Heart right ventricle (tissue), 16 donors: ENCODE measurements around the gene IFT52. TPM values are rescaled to one million over a fixed set of nuclear protein-coding genes. Genes with fewer than 3 reads are reported as not detected.
A peak's percentile ranks its signal among the peaks of the same experiment; 100 is the strongest.
"Not testable (repeated sequence)": the region's sequence is repeated elsewhere in the genome, so short reads cannot be mapped to it uniquely, and the experiment has no call there.

ENCODE experiments used
- ATAC-seq, 8 donors: fragments of 200-7000 bp; cut with Tn5 transposase; one replicate each; pipeline ENCODE4 v1.9.1; 2020; ENCODE audit warnings: mild to moderate bottlenecking in 8 of 8, moderate library complexity in 8 of 8, moderate number of reproducible peaks in 1 of 8
- DNase-seq, 2 donors: peaks; one replicate each; pipeline ENCODE4 v3.0.0-alpha.2; 2020
- H3K27ac ChIP-seq, 10 donors: fragments of 200-600 bp; sonication (generic) in 2 of 10; one replicate each; pipeline versions ENCODE4 v1.5.0 to v1.8.0; 2020 to 2022; ENCODE audit warnings: mild to moderate bottlenecking in 3 of 10
- H3K27me3 ChIP-seq, 7 donors: fragments of 200-600 bp; one replicate each; pipeline ENCODE4 v1.8.0; 2021 to 2022; ENCODE audit warnings: mild to moderate bottlenecking in 2 of 7
- H3K36me3 ChIP-seq, 9 donors: fragments of 200-600 bp; sonication (generic) in 1 of 9; one replicate each; pipeline versions ENCODE4 v1.5.0 to v1.8.0; 2020 to 2022; ENCODE audit warnings: mild to moderate bottlenecking in 2 of 9
- H3K4me1 ChIP-seq, 9 donors: fragments of 200-600 bp; sonication (generic) in 1 of 9; one replicate each; pipeline versions ENCODE4 v1.5.0 to v1.8.0; 2020 to 2022; ENCODE audit warnings: mild to moderate bottlenecking in 4 of 9
- H3K4me3 ChIP-seq, 10 donors: fragments of 200-600 bp; sonication (generic) in 2 of 10; one replicate each; pipeline versions ENCODE4 v1.5.0 to v1.8.0; 2020 to 2022; ENCODE audit warnings: mild to moderate bottlenecking in 7 of 10, moderate library complexity in 2 of 10
- H3K9me3 ChIP-seq, 11 donors: fragments of 200-600 bp in 10 of 11; sonication (generic) in 2 of 11; one replicate each; pipeline versions ENCODE4 v1.5.0 to v1.8.0; 2013 to 2022; ENCODE audit warnings: mild to moderate bottlenecking in 2 of 11, control low read depth in 1 of 11, moderate library complexity in 1 of 11
- WGBS, 2 donors: extraction: QIAGEN DNeasy Blood & Tissue Kit; methylation state at CpG; one replicate each; pipeline ENCODE4 v1.1.7; 2013; ENCODE audit warnings: inconsistent platforms in 1 of 2; 5-methylcytosine and 5-hydroxymethylcytosine counted together
- intact Hi-C, 10 donors: fragments of 100-400 bp; cut with DNase I; formaldehyde crosslinking; loops; one replicate each; pipeline versions ENCODE4 v1.11.1 to v1.14.2; 2022
- polyA plus RNA-seq, 2 donors: library from polyadenylated mRNA; stranded (reverse); fragments of 200-250 nt; gene quantifications; one replicate each; pipeline ENCODE4 v1.2.3, GENCODE V29; 2013
- total RNA-seq, 10 donors: library from RNA; stranded (reverse); fragmentation: NEBNext Ultra II Directional in 3 of 10; extraction: Animal tissue kit (Norgen Biotek cat#: 25700) in 3 of 10; gene quantifications; one replicate each; pipeline versions ENCODE4 v1.2.1 to v1.2.4, GENCODE V29; 2021 to 2023
- TF ChIP-seq, protein P1 (sequence below), 9 donors: fragments of 200-600 bp; sonication (generic) in 2 of 9; IDR thresholded peaks; one replicate each; pipeline versions ENCODE4 v1.5.0 to v1.8.0; 2021 to 2022; ENCODE audit warnings: antibody characterized with exemption in 9 of 9, mild to moderate bottlenecking in 5 of 9, moderate library complexity in 1 of 9
- donor health status: Arrhythmogenic right ventricular cardiomyopathy.
- donor health status: ischemic (EF 13 %, LVEDD 7.1; RV severe dilation, severe dysfunction).
- donor health status: healthy with polysubstance abuse.
- donor health status: DM: no; HTN: yes; CAD: no.
- donor health status: DM: no; HTN: no; CAD: no.
- donor health status: ischemic (EF 25% LVEDD 6.9; RV normal size, moderate dysfunction).
- donor health status: ischemic (EF 25% LVEDD 5.7; RV mildly dilated, moderate dysfunction).
- donor health status: healthy.
- donor health status: DM: yes; HTN: yes; CAD: no.
- donor health status: Ischemic cardiomyopathy.
- donor health status: ischemic (EF 35%, LVEDD 5.7; RV mildly dilated, moderate dysfunction).
- donor health status: nonischemic (EF 11% LVEDD 7.7; RV severe dilation, severe dysfunction).
- donor health status: DM: yes; HTN: yes; CAD: no.
- donor health status: PGD.
- donor health status: ischemic (EF 29% LVEDD 5.4; RV normal size, mild dysfunction).
- donor health status: nonischemic (EF 23%, LVEDD 6.1; RV moderate dilation, normal function).

IFT52 gene
- total and polyA plus RNA-seq, 12 donors, result 5.2 to 8.9 (median 7.0) TPM

DNA sequence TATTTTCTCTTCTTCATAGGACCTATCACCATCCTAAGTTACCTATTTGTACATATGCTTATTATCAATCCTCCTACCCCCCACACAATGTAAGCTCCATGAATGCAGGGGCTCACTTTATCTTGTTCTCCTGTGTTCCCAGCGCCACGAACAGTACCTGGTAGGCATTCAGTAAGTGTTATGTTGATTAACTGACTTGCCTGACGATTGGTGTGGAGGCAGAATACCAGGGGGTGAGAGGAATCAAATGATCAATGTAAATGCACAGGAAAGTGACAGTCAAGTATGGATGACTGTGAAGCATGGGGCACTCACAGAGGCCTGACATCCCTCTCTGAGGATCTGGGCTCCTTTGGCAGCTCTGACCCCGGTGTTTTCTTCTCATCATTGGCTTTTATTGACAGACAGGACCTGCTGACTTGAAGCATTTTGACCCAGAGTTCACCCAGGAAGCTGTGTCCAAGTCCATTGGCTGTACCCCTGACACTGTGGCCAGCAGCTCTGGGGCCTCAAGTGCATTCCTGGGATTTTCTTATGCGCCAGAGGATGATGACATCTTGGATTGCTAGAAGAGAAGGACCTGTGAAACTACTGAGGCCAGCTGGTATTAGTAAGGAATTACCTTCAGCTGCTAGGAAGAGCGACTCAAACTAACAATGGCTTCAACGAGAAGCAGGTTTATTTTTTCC lies 6.1 kb upstream of the IFT52 start:
- Histone ChIP-seq H3K27me3 (no peaks in the 10 kb centered on the region), H3K4me3 (no peak overlapping the region), H3K27ac (no peak overlapping the region), H3K9me3 (no peaks in the 10 kb centered on the region), H3K36me3 (no peaks in the 10 kb centered on the region), H3K4me1 (peaks cover 0 to 14% (median under 1%) of the 10 kb centered on the region in 9 donors)
- DNase-seq (no peak), ATAC-seq (no peak)
- WGBS, 2 donors, result 56 to 66% methylated on average over 7 of the region's 7 CpGs
- TF ChIP-seq, protein P1, sequence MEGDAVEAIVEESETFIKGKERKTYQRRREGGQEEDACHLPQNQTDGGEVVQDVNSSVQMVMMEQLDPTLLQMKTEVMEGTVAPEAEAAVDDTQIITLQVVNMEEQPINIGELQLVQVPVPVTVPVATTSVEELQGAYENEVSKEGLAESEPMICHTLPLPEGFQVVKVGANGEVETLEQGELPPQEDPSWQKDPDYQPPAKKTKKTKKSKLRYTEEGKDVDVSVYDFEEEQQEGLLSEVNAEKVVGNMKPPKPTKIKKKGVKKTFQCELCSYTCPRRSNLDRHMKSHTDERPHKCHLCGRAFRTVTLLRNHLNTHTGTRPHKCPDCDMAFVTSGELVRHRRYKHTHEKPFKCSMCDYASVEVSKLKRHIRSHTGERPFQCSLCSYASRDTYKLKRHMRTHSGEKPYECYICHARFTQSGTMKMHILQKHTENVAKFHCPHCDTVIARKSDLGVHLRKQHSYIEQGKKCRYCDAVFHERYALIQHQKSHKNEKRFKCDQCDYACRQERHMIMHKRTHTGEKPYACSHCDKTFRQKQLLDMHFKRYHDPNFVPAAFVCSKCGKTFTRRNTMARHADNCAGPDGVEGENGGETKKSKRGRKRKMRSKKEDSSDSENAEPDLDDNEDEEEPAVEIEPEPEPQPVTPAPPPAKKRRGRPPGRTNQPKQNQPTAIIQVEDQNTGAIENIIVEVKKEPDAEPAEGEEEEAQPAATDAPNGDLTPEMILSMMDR (IDR thresholded peaks at IDR 0.05), result no peak
- intact Hi-C loops, result loop anchor here in 2 of 10 donors (10.0 kb wide), 1 partner anchor 130 kb away; the partner anchor contains the start of gene SRSF6 (in 2 of the 2)

DNA sequence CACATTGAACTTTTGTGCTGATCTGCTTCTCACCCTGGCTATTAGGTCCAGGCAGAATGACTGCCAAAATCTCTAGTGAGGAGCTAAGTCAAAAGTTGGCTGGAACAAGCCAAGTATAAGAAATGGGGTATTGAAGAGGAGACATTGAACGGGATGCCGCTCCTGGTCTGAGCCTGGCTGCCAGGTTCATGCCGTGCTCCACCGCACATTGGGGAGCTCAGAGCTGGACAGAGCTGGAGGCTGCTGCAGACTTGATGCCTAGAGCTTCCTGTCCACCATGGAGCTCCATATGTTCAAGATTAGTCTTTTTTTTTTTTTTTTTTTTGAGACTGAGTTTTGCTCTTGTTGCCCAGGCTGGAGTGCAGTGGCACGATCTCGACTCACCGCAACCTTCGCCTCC lies 4.1 kb upstream of the IFT52 start:
- intact Hi-C loops, result loop anchor here in 2 of 10 donors (10.0 kb wide), 1 partner anchor 132 kb away; the partner anchor contains the start of gene SRSF6 (in 2 of the 2)
- H3K9me3 ChIP-seq, result no peaks in the 10 kb centered on the region
- TF ChIP-seq, protein P1 (IDR thresholded peaks at IDR 0.05), result no peak
- 87 to 90% methylated on average over 8 of the region's 8 CpGs for WGBS, 2 donors
- H3K4me1 ChIP-seq, result peaks cover 0 to 23% (median 6%) of the 10 kb centered on the region in 9 donors
- DNase-seq (no peak), ATAC-seq (no peak)
- H3K36me3 ChIP-seq, result no peaks in the 10 kb centered on the region
- H3K27ac ChIP-seq, result no peak overlapping the region
- H3K4me3 ChIP-seq, result no peak overlapping the region
- H3K27me3 ChIP-seq, result no peaks in the 10 kb centered on the region

DNA sequence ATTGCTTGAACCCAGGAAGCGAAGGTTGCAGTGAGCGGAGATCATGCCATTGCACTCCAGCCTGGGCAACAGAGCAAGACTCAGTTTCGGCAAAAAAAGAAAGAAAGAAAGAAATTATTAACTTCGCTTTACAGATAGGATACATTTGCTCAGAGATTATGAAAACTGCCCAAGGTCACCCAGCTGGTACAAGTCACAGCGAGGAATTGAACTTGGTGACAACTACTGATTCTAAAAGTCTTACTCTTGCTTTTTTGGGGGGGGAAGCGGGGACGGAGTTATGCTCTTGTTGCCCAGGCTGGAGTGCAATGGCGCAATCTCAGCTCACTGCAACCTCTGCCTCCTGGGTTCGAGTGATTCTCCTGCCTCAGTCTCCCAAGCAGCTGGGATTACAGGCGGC lies 2.2 kb upstream of the IFT52 start:
- not testable (repeated sequence) for H3K4me3 ChIP-seq, H3K27ac ChIP-seq, H3K27me3 ChIP-seq, H3K9me3 ChIP-seq, H3K36me3 ChIP-seq, DNase-seq, ATAC-seq
- intact Hi-C loops, result loop anchor here in 2 of 10 donors (10.0 kb wide), 1 partner anchor 134 kb away; the partner anchor contains the start of gene SRSF6 (in 2 of the 2)
- WGBS, 2 donors, result 93 to 94% methylated on average over 10 of the region's 10 CpGs
- peaks cover 0 to 28% (median 13%) of the 10 kb centered on the region in 9 donors for H3K4me1 ChIP-seq

DNA sequence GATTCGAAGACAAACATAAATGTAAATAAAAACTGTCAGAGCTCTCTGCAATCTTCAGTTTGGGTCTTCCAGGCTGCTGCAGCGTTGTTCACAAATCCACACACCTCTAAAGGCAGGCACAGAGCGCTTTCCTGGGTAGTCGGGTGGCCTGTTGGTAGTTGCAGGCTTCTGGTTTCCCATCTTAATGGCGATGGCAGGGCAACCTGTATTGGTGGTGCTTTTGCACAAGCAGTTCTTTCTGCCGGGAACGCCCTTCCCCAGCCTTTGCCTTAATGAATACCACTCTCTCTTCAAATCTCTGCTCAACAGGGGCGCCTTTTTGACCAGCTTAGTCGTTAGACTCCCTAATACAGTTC lies 723 bp upstream of the IFT52 start:
- intact Hi-C loops, result loop anchor here in 4 of 10 donors (5.0 to 10.0 kb wide), 3 partner anchors 53 to 133 kb away; partner anchors contain the start of gene SRSF6 (in 1 of the 4)
- TF ChIP-seq, protein P1 (IDR thresholded peaks at IDR 0.05), result no peak
- Histone ChIP-seq H3K27me3 (no peaks in the 10 kb centered on the region), H3K4me1 (peaks cover 0 to 20% (median 13%) of the 10 kb centered on the region in 9 donors), H3K4me3 (peak overlapping the region; percentile 60 to 97 (median 90)), H3K9me3 (no peaks in the 10 kb centered on the region), H3K36me3 (peaks cover 0 to 17% (median 3%) of the 10 kb centered on the region in 9 donors), H3K27ac (peak overlapping the region; percentile 44 to 92 (median 86))
- 29 to 30% methylated on average over 9 of the region's 9 CpGs for WGBS, 2 donors
- peak in 5 of 8 donors; percentile 24 to 34 (median 31) for ATAC-seq
- peak in 1 of 2 donors; percentile 10 for DNase-seq

DNA sequence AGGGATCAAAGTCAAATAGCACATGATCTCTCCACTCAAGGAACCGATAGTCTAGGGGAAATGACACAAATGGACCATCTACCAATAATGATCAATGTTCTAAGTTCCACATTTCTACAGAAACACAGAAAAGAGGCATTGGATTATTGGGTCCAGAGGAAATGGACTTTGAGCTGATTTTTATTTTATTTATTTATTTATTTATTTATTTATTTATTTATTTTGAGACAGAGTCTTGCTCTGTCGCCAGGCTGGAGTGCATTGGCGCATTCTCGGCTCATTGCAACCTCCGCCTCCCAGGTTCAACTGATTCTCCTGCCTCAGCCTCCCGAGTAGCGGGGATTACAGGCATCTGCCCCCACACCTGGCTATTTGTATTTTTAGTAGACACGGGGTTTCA lies 11.2 kb downstream of the IFT52 start:
- ATAC-seq, H3K4me3 ChIP-seq, intact Hi-C loops, H3K27ac ChIP-seq, H3K4me1 ChIP-seq, H3K9me3 ChIP-seq, H3K27me3 ChIP-seq, DNase-seq: not testable (repeated sequence)
- peaks cover 0 to 89% (median 34%) of the 10 kb centered on the region in 9 donors for H3K36me3 ChIP-seq
- 86 to 90% methylated on average over 8 of the region's 8 CpGs for WGBS, 2 donors
